Measurements from ENCODE around the gene TTLL9. TPM values are rescaled to one million over a fixed set of nuclear protein-coding genes. Genes with fewer than 3 reads are reported as not detected.

TTLL9 gene
- total RNA-seq, 2 experiments from 2014 or later, result not detected

DNA sequence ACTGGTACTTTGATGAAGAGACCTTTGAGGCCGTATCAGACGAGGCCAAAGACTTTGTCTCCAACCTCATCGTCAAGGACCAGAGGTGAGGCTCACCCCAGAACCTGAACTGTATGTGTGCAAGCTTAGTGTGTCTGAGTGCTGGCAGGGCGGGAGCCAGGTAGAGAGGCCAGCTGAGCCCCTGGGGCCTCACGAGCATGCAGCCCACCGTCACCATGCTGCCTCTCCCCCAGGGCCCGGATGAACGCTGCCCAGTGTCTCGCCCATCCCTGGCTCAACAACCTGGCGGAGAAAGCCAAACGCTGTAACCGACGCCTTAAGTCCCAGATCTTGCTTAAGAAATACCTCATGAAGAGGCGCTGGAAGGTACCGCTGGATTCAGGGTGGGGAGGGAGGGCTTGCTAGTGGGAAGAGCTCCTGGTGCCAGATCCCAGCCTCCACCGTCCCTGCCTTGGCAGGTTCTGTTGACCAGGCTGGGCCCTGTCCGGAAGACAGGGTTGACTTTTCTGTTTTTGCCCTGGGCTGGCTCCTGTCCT, 38.6 kb upstream of the TTLL9 start:
- Mint-ChIP-seq H3K4me1 (peaks cover 15% of the 10 kb centered on the region), H3K9me3 (no peaks in the 10 kb centered on the region), H3K27ac (no peak overlapping the region), H3K27me3 (peaks cover 2% of the 10 kb centered on the region), H3K4me3 (no peak overlapping the region), H3K36me3 (no peaks in the 10 kb centered on the region)
- POLR2A ChIA-PET, result no interaction called here
- no peak for DNase-seq
- no peak for ATAC-seq (ENCODE audit: low read depth)

DNA sequence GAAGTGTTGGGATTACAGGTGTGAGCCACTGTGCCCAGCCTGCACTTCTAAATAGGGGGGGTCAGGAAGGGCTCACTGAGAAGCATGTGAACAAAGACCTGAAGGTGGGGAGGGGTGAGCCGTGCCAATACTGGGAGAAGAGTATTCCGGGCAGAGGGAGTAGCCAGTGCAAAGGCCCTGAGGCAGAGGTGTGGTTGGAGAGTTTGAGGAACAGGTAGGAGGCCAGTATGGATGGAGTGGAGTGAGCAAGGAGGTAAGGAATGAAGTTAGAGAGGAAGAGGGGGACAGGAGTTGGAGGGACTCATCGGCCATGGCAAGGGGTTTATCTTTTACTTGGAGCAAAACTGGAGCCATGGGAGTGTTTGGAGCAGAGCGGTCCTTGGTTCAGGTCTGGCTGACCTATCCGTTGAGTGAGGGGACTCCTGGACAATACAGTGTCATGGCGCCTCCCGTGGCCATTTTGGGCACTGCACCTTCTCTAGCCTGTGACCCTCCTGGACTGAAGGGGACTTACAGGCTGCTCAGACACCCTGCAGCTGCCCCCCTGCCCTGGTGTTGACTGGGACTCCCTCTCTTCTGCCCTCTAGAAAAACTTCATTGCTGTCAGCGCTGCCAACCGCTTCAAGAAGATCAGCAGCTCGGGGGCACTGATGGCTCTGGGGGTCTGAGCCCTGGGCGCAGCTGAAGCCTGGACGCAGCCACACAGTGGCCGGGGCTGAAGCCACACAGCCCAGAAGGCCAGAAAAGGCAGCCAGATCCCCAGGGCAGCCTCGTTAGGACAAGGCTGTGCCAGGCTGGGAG, 37.1 kb upstream of the TTLL9 start:
- H3K9me3 Mint-ChIP-seq, result no peaks in the 10 kb centered on the region
- H3K27ac Mint-ChIP-seq, result no peak overlapping the region
- no peaks in the 10 kb centered on the region for H3K36me3 Mint-ChIP-seq
- ATAC-seq (ENCODE audit: low read depth) (no peak), DNase-seq (peak; percentile 72)
- peaks cover 17% of the 10 kb centered on the region for H3K4me1 Mint-ChIP-seq
- H3K27me3 Mint-ChIP-seq, result peaks cover 4% of the 10 kb centered on the region
- H3K4me3 Mint-ChIP-seq, result no peak overlapping the region
- POLR2A ChIA-PET, result no interaction called here

DNA sequence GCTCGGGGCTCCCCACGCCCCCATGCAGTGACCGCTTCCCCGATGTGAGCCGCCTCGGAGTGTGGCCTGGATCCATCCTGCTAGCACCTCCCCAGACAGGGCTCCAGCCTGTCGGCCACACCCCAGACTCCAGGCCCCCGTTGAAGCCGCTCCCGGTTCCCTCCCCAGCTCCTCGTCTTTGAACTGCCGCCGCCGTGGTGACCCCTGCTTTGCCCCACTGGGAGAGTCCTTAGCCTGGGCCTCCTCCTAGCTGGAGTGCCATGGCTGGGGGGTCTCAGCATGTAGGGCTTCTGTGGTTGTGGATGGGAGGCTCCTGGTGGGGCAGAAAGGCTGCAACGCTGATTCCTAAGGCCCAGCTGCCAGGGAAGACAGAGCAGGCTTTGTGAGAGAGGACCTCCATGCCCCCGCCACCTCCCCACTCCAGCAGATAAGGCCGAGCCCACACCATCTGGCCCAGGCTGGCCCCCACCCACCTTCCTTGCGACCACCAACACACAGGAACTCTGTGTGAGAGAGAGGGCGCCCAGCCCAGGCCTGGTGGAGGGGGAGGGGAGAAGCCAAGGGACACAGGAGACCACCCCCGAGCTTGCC, 36.4 kb upstream of the TTLL9 start:
- ATAC-seq (ENCODE audit: low read depth), result no peak
- no peaks in the 10 kb centered on the region for H3K9me3 Mint-ChIP-seq

DNA sequence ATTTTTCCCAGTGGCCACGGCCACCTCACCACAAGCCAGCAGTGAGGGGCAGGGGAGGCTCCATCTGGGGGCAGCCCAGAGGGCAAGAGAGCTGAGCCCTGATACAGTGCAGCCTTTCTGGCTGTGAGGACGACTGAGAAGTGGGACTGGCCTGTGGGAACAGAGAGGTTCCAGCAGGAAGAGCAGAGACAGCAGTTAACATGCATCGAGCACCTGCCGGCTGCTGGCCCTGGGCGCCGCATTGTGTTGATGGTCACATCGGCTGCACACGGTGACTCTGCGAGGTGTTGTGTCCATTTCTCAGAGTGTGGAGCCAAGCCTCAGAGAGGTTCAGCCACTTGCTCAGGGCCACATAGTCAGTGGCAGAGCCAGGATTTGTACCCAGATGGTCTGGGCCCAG, 34.9 kb upstream of the TTLL9 start:
- H3K36me3 Mint-ChIP-seq, result no peaks in the 10 kb centered on the region
- H3K4me3 Mint-ChIP-seq, result no peak overlapping the region
- peaks cover 17% of the 10 kb centered on the region for H3K4me1 Mint-ChIP-seq
- peaks cover 6% of the 10 kb centered on the region for H3K27me3 Mint-ChIP-seq
- H3K9me3 Mint-ChIP-seq, result no peaks in the 10 kb centered on the region
- ATAC-seq (ENCODE audit: low read depth) (peak; percentile 35), DNase-seq (no peak)
- POLR2A ChIA-PET, result interaction anchor here (0.7 to 1.4 kb wide), 2 partner anchors 8 to 11 kb away, joined by 3 to 4 read pairs; no protein-coding TSS in a partner anchor
- H3K27ac Mint-ChIP-seq, result no peak overlapping the region

More for the DNA sequence above, 36.4 kb upstream of the TTLL9 start:
- H3K4me1 Mint-ChIP-seq, result peaks cover 17% of the 10 kb centered on the region
- no peak overlapping the region for H3K27ac Mint-ChIP-seq
- peaks cover 4% of the 10 kb centered on the region for H3K27me3 Mint-ChIP-seq
- no peak overlapping the region for H3K4me3 Mint-ChIP-seq
- POLR2A ChIA-PET, result no interaction called here
- no peaks in the 10 kb centered on the region for H3K36me3 Mint-ChIP-seq
- DNase-seq, result no peak

DNA sequence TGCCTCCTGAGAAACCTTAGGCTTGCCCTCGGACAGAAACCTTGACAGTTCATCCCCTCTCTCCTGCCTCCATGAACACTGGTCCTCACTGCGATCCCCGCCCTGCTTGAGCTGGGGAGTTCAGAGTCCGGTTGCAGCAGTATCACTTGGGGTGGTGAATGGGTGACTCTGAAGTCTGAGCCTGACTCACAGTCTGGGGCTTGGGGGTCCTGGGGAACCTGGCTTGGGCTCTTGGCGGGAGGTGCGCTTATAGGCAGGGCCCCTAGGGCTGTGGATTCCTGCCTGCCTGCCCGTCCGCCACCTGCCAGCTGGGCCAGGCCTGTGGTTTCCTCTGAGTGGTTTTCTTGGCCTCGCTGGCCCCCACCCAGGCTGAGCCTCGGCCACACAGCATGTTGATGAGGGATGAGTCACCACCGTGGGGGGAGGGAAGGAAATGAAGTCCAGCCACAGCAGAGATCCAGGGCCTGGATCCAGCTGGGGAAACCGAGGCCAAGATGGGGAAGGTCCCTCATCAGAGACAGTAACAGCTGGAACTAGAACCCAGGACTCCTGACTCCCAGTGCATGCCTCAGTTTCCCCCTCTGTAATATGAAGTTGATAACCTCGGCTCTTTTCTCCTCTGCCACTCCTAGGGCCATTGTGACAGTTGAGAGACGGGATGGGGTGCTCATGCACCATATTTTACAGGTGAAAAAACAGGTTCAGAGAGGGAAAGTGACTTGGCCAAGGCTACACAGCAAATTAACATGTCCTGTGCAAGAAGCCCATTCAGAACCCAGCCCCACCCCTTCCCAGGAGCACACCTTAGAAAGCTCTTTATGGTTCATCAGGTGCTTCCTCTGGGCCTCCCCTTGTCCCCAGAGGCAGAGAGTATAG, 34.2 kb upstream of the TTLL9 start:
- ATAC-seq (ENCODE audit: low read depth) (peak; percentile 58), DNase-seq (peak; percentile 59)
- POLR2A ChIA-PET, result interaction anchor here (0.7 to 1.4 kb wide), 2 partner anchors 9 to 10 kb away, joined by 3 to 4 read pairs; no protein-coding TSS in a partner anchor
- no peak overlapping the region for H3K27ac Mint-ChIP-seq
- peaks cover 12% of the 10 kb centered on the region for H3K27me3 Mint-ChIP-seq
- H3K9me3 Mint-ChIP-seq, result no peaks in the 10 kb centered on the region
- no peaks in the 10 kb centered on the region for H3K36me3 Mint-ChIP-seq
- H3K4me1 Mint-ChIP-seq, result peaks cover 17% of the 10 kb centered on the region
- peak overlapping the region; percentile 5 for H3K4me3 Mint-ChIP-seq

DNA sequence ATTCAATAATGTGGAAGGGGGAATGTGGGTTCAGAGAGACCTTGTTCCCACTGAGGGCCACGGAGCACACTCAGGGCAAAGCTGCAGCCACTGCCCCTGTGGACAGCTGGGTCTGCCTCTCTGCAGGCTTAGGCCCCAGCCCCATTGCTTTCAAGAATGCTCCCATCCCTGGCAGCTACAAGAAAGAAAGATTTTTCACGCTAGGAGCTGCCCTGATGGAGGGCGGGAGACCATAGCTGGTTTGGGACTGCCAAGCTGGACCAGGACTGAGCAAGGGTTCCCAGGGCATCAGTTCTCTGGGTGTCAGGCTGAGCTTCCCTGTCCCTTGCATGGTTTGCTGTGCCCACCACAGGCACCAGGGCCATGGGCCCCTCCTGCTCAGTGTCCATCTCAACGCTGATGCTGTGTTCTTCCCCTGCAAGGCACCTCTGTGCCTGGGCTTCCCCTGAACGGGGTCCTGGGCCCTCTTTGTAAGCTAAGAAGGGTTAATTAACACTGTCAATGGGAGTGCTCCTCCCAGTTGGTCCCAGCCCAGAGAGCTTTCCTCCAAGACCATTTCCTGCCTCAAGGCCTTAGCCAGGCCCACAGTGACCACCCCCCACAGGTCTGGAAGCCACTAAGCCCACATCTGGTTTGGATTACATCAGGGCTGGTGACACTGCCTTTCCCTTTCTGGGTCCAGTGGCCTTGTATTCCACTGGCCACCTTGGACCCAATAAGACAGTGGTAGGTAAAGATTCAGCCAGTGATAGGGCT, 33.4 kb upstream of the TTLL9 start:
- DNase-seq (no peak), ATAC-seq (ENCODE audit: low read depth) (no peak)
- Mint-ChIP-seq H3K4me1 (peaks cover 17% of the 10 kb centered on the region), H3K27me3 (peaks cover 12% of the 10 kb centered on the region), H3K36me3 (no peaks in the 10 kb centered on the region), H3K27ac (no peak overlapping the region), H3K4me3 (no peak overlapping the region), H3K9me3 (no peaks in the 10 kb centered on the region)
- POLR2A ChIA-PET, result interaction anchor here (1.4 kb wide), 1 partner anchor 10 kb away, joined by 4 read pairs; no protein-coding TSS in a partner anchor

DNA sequence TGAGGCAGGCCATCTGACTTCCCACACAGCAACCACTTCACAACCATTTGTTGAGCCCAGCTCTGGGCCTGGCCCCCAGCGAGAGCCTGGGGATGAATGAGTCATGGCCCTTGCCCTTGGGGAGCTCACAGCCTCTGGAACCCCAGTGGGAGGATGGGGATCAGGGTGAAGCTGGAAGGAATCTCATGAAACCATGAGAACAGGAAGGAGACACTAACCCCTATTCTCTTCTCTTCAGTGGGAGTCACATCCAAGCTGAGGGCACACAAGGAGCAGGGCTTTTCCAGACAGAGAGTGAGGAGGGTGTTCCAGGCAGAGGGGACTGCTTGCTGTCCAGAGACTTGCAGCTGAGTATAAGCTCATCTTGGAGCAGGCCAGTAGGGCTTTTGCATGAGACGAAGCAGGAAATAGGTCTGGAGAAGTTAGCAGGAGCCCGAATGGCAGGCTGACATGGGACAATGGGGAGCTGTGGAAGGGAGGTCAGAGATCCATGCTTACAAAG, 32.5 kb upstream of the TTLL9 start:
- POLR2A ChIA-PET, result interaction anchor here (0.6 kb wide), 1 partner anchor 55 kb away, joined by 3 read pairs; no protein-coding TSS in a partner anchor
- H3K36me3 Mint-ChIP-seq, result no peaks in the 10 kb centered on the region
- H3K9me3 Mint-ChIP-seq, result no peaks in the 10 kb centered on the region
- peaks cover 12% of the 10 kb centered on the region for H3K27me3 Mint-ChIP-seq
- ATAC-seq (ENCODE audit: low read depth) (no peak), DNase-seq (no peak)
- H3K27ac Mint-ChIP-seq, result no peak overlapping the region
- no peak overlapping the region for H3K4me3 Mint-ChIP-seq
- H3K4me1 Mint-ChIP-seq, result peaks cover 17% of the 10 kb centered on the region

DNA sequence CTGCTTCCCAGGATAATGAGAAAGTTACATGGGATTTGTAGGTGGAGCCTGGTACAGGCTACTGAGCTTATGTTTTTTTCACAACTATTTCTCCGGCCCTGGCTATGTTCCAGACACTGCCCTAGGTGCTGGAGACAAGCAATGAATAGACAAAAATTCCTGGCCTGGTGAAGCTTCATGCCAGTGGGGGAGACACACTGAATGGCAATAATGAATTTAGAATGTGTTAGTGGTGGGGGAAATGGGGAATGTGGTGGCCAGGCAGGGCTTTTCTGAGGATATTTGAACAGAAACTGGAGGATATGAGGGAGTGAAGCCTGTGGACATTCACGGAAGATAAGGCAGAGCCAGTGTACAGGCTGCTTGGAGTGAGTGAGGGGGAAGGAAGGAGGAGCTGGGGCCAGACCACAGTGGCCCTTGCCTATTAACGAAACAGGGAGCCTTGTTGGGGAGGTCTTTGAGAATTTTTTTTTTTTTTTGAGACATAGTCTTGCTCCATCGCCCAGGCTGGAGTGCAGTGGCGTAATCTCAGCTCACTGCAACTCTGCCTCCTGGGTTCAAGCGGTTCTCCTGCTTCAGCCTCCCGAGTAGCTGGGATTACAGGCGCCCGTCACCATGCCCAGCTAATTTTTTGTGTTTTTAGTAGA, 31.7 kb upstream of the TTLL9 start:
- Mint-ChIP-seq H3K27ac (no peak overlapping the region), H3K9me3 (no peaks in the 10 kb centered on the region), H3K4me3 (no peak overlapping the region), H3K36me3 (no peaks in the 10 kb centered on the region), H3K27me3 (peaks cover 12% of the 10 kb centered on the region), H3K4me1 (peaks cover 17% of the 10 kb centered on the region)
- no peak for ATAC-seq (ENCODE audit: low read depth)
- POLR2A ChIA-PET, result interaction anchor here (0.6 kb wide), 1 partner anchor 56 kb away, joined by 3 read pairs; no protein-coding TSS in a partner anchor
- DNase-seq, result no peak

DNA sequence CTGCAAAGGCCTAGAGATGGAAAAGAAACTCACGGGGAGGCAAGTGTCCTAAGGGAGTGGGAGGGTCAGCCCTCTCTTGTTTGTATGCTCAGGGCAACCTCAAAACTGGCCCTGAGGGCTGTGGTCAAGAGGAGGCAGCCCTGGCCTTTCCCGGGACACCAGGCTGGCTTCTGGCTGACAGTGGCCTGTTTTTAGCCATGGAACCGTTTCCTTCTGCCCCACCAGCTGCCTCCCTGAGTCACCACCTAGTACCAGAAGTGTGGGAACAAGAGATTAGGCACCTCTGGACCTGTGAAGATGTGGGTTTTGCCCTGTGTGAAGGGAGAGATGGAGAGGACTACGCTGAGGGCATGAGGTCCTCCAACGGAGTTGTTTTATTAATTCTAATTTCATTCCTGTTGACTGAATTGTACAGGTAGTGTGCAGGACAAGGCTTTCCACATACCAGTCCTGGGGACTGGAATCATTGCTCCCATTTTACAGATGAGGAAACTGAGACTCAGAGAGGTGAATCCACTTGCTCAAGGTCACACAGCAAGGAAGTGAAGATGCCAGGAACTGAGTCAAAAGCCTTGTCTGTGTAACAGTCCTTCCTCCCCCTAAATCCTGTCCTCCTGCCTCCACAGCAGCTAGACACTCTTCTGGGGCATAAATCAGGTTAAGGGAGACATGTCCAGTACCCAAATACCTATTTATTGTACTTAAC, 30.5 kb upstream of the TTLL9 start:
- Mint-ChIP-seq H3K27ac (no peak overlapping the region), H3K4me3 (no peak overlapping the region), H3K36me3 (no peaks in the 10 kb centered on the region), H3K9me3 (no peaks in the 10 kb centered on the region), H3K4me1 (peaks cover 17% of the 10 kb centered on the region), H3K27me3 (peaks cover 11% of the 10 kb centered on the region)
- POLR2A ChIA-PET, result no interaction called here
- ATAC-seq (ENCODE audit: low read depth) (no peak), DNase-seq (no peak)

DNA sequence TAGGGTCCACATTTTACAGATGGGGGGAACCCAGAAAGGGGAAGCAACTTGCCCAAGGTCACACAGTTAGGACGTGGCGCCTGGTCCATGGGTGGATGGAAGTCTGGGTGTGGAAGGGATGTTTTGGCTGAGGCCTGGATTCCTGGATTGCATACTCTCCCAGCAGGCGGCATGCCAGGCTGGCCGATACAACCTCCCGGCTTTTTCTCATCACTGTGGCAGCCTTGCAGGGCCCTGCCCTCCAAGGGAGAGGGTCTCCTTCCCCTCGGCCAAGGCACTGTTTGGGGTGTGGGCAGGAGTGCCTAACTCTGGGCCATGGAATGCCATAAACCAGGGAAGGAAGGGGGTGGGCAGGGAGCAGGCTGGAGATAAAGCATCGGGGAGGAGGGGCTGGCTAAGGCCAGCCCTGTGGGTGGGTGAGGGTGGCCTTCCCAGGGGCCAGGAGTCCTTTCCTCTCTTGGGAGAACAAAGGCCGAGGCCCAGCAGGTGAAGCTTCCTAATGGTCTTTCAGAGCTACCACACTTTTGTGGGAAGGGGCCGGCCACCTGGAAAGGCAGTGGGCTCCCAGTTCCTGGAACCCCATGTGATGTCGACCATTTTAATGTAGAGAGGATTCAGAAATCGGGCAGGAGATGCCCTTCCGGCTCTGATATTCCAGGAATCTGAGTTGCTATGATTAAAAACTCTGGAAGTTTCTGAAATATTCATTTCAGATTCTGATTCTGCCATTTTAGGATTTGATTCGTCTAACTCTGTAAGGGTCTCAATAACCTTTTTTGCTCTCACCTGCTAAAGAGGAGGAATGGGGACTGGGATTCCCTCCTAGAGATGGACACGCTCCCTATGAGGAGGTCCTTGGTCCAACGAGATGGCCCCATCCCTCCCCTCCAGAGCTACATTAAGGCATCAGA, 29.3 kb upstream of the TTLL9 start:
- Mint-ChIP-seq H3K4me3 (no peak overlapping the region), H3K36me3 (no peaks in the 10 kb centered on the region), H3K4me1 (peaks cover 7% of the 10 kb centered on the region), H3K27me3 (peaks cover 10% of the 10 kb centered on the region), H3K9me3 (no peaks in the 10 kb centered on the region), H3K27ac (no peak overlapping the region)
- ATAC-seq (ENCODE audit: low read depth), result no peak
- POLR2A ChIA-PET, result no interaction called here
- no peak for DNase-seq

DNA sequence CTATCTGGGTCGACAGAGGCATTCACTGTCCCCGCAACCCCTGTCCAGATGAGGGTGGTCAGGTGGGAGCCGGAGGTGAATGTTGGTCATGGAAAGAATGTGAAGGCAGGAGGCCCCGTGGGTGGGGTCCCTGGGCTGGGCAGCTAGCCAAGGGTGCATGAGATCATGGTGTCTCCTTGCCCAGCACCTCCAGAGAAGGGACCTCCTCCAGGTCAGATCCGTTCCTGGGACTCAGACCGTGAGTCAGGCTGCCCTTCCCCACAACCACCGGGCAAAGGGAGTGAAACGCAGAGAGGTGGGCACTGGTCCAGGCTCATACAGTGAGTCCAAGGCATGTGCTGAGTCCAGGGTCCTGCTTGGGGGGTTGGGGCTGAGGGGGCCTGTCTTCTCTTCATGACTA, 28.5 kb upstream of the TTLL9 start:
- no peak overlapping the region for H3K4me3 Mint-ChIP-seq
- POLR2A ChIA-PET, result no interaction called here
- no peak for DNase-seq
- no peaks in the 10 kb centered on the region for H3K9me3 Mint-ChIP-seq
- no peak overlapping the region for H3K27ac Mint-ChIP-seq
- H3K4me1 Mint-ChIP-seq, result peaks cover 2% of the 10 kb centered on the region
- H3K36me3 Mint-ChIP-seq, result no peaks in the 10 kb centered on the region
- ATAC-seq (ENCODE audit: low read depth), result no peak
- peaks cover 10% of the 10 kb centered on the region for H3K27me3 Mint-ChIP-seq

All from activated naive CD8-positive, alpha-beta T cell treated with anti-CD3 and anti-CD28 coated beads, Interleukin-2, amount 10 ng/mL, durations not matched to agents 7 days and 5 days (primary cell).